HG03066 (cell line): ENCODE data around the gene IRF7.
"Not testable (repeated sequence)": the region's sequence is repeated elsewhere in the genome, so short reads cannot be mapped to it uniquely, and the experiment has no call there.

Experiments used
- ATAC-seq: cut with Tn5 transposase; IDR thresholded peaks from one replicate; pipeline ENCODE4 v1.9.1; 2021; ENCODE audit warnings: low read depth; ENCODE audit not compliant: unreplicated experiment

IRF7 gene

DNA sequence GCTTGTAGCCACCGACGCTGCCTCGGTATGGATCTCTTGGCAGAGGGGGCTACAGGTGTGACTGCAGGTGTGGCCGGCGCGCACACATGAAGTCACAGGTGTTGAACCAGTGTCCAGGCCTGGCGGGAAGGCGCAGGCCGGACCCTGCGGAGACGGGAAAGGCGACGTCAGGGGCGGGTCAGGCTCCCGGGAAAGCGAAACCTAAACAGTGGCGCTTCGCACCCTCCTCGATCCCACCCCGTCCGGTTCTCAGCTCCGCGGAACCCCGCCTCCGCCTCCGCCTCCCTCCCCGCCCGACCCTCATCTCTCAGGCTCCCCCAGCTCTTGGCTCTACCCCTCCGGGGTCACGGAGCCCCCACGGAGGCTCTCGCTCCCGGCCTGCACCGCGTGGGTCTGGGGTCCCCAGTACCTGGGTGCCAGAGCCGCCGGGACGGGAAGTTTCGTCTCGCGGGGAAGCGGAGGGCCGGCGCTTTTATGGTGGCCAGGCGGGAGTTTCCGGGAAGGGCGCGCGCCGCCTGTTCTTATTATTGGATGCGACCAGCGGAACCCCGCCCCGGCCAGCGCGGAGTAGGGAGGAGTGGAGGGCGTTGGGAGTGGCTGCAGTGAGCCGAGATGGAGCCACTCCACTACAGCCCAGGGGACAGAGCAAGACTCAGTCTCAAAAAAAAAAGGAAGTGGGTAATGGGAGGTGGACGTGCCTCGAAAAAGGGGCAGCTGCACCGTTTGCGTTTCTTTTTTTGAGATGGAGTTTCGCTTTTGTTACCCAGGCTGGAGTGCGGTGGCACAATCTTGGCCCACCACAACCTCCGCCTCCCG is at the start of gene IRF7:
TSS of gene IRF7 (minus strand) at position 447 of the 816 bp plus-strand sequence. CDS start 586 bp downstream, outside the sequence.
- peak; percentile 78 for ATAC-seq

GRCh38 chr11:665062-665703 is 49.4 kb upstream of the IRF7 start:
- no peak for ATAC-seq

DNA sequence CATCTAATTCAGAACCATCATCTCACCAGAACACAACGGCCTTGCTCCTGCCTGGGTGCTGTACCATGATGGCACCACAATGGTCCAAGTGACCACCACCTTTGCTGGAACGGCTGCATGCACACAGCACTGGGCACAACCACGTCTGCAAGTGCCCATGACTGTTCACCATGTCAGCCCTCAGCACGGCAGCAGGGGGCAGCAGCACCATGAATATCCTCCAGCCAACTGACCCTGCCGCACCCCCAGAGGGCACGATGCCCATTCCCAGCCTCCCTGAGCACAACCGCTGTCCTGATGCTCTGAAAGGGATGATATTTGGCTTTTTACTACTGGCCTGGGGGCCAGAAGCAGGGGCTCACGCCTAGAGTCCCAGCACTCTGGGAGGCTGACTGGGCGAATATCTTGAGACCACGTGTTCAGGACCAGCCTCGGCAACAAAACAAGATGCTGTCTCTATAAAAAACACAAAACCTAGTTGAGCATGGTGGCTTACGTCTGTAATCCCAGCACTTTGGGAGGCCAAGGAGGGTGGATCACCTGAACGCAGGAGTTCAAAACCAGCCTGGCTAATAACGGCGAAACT is 47.0 kb upstream of the IRF7 start:
- ATAC-seq, result no peak

- ATAC-seq, result no peak
Measured at GRCh38 chr11:660681-661444, 45.1 kb upstream of the IRF7 start.

- ATAC-seq, result no peak
Measured at GRCh38 chr11:660281-660680, 44.5 kb upstream of the IRF7 start.

DNA sequence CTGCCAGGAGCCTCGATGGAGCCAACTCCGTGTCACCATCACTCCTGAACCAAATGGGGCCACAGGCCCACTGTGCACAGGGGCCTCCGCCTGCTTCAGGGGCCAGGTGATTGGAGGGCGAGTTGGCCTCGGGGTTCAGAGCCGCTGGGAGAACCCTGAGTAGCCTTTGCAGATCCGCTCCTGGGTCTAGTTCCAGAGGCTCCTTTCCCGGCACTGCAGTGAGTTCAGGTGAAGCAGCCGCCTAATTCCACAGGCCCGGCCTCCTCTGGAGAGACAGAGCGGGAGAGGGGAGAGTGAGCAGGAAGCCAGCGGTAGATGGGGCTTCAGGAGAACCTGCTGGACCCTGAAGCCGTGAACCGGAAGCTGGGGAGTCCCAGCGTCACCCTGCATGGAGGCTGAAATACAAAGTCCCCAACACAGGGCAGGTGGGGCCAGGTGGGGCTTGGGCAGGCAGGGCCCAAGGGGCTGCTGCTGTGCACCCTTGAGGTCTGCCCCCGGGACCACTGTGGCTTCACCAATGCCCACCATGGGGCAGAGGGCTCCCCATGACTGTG is 43.9 kb upstream of the IRF7 start:
- ATAC-seq, result no peak

DNA sequence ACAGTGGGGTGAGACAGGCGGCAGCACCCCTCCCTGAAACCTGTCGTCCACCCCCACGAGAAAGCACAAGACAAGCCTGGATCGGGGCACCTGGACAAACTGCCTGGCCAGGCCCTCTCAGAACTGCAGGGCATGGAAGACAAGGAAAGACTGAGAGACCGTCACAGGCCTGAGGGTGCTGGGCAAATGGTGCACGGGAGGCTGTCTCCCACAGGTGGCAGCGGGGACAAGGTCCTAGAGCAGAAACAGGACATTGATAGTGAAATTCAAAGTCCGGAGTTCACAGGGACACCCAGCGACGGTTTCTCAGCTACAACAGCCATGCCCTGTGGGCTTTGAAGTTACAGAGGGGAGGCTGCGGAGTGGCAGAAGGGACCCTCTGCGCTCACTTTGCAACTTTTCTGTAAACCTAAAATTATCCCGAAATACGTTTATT is 42.0 kb upstream of the IRF7 start:
- ATAC-seq, result no peak

DNA sequence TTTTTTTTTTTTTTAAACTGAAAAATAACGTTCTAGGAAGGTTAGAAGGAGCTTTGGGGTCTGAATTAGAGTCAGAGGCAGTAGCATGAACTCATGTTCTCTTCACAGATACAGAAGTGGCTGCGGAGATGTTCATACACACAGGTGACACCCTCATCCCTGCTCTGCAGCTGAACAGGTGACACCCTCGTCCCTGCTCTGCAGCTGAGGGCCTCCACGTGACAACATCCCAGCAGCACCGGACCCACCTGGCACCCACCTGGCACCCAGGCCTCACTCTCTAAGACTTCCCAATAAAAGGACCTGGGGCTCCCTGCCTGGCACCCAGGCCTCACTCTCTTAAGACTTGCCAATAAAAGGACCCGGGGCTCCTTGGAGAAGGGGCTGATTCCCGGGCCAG is 41.1 kb upstream of the IRF7 start:
- no peak for ATAC-seq

GRCh38 chr11:656426-656825 is 40.7 kb upstream of the IRF7 start:
- no peak for ATAC-seq

GRCh38 chr11:655036-655726 is 39.4 kb upstream of the IRF7 start:
- ATAC-seq, result no peak

DNA sequence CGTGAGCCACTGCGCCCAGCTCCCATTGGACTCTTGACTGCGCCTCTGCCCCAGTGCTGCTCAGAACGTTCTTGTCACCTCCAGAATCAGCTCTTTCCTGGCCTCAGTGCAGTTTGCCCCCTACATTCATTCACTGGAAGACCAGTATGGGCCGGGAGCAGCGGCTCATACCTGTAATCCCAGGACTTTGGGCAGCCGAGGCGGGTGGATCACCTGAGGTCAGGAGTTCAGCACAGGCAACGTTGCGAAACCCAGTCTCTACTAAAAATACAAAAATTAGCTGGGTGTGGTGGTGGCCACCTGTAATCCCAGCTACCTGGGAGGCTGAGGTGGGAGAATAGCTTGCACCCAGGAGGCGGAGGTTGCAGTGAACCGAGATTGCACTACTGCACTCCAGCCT is 38.7 kb upstream of the IRF7 start:
- ATAC-seq, result not testable (repeated sequence)

GRCh38 chr11:653837-654236 is 38.1 kb upstream of the IRF7 start:
- no peak for ATAC-seq

- not testable (repeated sequence) for ATAC-seq
Measured at GRCh38 chr11:653136-653535, 37.4 kb upstream of the IRF7 start.

DNA sequence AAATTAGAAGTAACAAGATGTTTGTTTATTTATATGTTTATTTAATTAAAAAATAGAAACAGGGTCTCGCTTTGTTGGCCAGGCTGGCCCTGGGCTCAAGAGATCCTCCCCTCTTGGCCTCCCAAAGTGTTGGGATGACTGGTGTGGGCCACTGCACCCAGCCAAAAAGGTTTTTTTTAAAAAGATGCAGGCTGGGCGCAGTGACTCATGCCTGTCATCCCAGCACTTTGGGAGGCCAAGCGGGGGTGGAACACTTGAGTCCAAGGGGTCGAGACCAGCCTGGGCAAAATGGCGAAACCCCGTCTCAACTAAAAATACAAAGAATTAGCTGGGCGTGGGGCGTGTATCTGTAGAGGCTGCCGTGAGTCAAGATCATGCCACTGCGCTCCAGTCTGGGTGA is 34.7 kb upstream of the IRF7 start:
- ATAC-seq, result no peak

DNA sequence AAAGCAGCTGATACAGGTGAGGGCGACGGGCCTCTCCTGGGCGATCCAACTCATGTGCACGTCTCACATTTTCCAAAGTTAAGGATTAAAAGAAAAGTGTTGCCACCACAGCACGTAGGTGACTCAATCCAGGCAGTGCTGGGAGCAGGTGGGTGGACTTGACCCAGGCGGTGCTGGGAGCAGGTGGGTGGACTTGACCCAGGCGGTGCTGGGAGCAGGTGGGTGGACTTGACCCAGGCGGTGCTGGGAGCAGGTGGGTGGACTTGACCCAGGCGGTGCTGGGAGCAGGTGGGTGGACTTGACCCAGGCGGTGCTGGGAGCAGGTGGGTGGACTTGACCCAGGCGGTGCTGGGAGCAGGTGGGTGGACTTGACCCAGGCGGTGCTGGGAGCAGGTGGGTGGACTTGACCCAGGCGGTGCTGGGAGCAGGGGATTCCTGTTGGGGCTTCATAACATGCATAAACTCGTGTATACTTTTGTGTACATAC is 32.0 kb upstream of the IRF7 start:
- not testable (repeated sequence) for ATAC-seq

DNA sequence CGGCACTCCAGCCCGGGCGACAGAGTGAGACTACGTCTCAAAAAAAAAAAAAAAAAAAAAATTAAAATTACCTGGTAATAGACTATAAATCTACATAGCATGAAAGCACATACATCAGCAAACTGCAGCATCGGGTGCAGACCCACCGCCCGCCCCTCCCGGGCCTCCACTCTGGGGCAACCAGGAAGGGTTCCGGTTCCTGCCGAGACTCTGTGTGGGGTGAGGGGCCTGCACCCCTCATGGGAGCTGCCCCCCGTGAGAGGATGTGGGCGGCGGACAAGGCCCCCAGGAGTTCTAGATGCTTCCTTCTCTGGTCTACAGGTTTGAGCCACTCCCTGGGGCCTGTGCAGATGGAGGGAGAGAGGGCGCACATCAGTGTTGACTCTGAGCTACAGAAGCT is 30.5 kb upstream of the IRF7 start:
- no peak for ATAC-seq

DNA sequence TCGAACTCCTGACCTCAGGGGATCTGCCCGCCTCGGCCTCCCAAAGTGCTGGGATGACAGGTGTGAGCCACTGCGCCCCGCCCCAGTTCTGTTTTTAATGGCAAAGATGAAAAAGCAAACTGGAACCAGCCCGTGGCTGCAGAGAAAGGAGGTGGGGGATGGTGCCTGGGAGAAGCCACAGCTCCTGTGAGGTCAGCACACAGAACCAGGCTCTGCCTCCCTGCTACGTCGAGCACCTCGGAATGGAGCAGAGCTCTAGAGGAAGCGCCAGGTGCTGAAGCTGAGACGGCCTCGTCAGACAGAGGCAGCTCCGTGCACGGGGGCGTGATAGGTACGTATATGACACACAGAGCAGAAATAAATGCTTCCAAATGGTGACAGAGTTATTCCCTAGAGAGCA is 29.8 kb upstream of the IRF7 start:
- no peak for ATAC-seq

DNA sequence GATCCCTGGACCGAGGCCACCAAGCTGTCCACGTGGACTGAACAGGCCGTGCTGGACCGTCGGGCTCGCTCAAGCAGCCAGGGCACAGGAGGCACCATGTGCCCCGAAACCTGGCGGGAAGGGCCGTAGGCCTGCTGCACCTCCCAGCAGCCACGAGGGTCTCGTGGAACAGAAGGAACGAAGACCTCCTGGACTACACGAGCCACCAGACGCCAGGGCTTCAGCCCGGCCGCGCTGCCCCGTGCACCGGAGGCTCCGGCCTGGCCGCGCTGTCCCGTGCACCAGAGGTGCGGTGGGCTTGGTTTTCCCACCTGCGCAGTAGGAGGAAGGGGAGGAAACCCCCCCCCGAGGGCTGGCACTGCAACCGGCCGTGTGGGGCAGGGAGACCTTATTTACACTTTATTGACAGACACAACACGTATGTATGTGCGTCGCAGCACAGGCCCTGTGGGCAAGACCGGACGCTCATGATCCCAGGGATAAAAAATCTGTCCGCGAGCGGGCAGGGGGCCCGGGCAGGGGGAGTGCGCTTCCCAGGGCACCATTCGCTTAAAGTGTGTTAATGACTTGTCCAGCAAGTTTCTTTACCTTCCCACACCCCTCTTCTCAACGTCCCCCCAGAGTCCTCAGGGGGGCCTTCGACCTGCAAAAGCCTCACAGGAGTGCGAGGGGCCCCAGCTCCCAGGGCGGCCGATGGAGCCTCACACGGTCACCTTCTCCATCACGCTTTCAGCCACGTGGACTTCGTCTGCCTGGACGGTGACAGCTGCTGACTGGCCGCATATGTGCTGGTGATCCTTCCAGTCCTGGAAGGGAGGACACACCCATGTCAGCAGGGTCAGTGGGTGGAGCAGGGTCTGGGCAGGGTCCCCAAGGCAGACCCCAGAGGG is 28.3 kb upstream of the IRF7 start:
- no peak for ATAC-seq

DNA sequence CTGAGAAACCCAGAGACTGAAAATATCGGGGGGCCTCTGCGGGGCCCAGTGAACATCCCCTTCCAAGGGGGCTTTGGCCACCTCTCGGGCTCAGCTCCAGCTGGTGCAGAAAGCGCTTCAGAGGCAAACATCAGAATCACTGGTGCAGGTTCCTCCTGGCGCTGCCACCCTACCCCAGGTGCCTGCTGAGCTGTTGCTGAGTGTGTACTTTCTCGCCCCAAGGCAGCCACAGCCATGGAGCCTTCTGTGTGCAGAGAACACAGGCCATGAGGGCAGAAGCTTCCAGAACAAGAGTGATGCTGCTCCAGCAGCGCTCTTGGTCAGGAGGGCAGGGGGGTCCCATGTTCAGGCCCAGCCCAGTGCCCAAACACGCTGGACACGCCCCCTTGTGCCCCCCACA is 27.6 kb upstream of the IRF7 start:
- no peak for ATAC-seq
